Measurements from ENCODE around the gene TTYH3.

The TTYH3 gene

DNA sequence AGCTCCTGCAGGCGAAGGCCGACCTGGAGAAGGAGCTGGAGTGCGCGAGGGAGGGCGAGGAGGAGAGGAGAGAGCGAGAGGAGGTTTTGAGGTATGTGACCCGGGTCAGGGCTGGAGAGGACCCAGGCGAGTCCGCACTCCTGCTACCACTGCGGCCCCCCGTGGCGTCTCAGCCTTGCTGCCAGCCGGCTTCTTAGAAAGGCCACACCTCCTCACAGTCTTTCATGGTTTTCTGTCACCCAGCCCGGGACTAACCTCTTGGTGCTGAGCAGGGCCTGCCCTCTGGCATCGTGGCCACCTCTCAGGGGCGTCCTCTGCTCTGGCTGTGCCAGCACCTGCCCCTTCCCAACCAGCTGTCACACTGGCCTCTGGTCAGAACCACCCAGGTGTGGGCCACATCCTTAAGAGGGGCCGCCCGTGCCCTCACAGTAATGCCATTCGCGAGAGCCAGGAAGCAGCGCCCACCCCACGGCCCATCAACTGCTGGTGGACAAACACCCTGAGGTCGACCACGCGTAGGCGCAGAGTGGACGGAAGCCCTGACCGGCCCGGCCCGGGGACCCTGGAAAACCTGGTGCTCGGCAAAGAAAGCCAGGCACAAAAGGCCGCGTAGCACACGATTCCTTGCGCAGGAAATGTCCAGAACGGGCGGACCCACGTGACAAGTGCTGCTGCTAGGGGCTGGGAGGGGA is 38.6 kb upstream of the TTYH3 start:
- TF ChIP-seq FOXM1 (IDR thresholded peaks at IDR 0.05; ENCODE audit: borderline replicate concordance, low read depth), result no peak
- no peak for TF ChIP-seq NFIC (IDR thresholded peaks at IDR 0.05)
- TF ChIP-seq RAD21 (IDR thresholded peaks at IDR 0.05; ENCODE audit: low read depth), result no peak
- no peak for TF ChIP-seq EGR1 (IDR thresholded peaks at IDR 0.05)
- no peak for TF ChIP-seq YY1 (IDR thresholded peaks at IDR 0.05; ENCODE audit: low read depth)
- TF ChIP-seq CEBPB (IDR thresholded peaks at IDR 0.05), result no peak
- TF ChIP-seq, protein P1, sequence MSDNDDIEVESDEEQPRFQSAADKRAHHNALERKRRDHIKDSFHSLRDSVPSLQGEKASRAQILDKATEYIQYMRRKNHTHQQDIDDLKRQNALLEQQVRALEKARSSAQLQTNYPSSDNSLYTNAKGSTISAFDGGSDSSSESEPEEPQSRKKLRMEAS (IDR thresholded peaks at IDR 0.05), result no peak
- no peak for TF ChIP-seq EP300 (IDR thresholded peaks at IDR 0.05; ENCODE audit: borderline replicate concordance)
- TF ChIP-seq TCF12 (IDR thresholded peaks at IDR 0.05; ENCODE audit: low read depth), result no peak
- no peak for TF ChIP-seq TAF1 (IDR thresholded peaks at IDR 0.05; ENCODE audit: low read depth)
- no peak for TF ChIP-seq CREB1 (IDR thresholded peaks at IDR 0.05; ENCODE audit: low read depth)
- no peak for TF ChIP-seq TEAD4 (IDR thresholded peaks at IDR 0.05)
- TF ChIP-seq, protein P2, sequence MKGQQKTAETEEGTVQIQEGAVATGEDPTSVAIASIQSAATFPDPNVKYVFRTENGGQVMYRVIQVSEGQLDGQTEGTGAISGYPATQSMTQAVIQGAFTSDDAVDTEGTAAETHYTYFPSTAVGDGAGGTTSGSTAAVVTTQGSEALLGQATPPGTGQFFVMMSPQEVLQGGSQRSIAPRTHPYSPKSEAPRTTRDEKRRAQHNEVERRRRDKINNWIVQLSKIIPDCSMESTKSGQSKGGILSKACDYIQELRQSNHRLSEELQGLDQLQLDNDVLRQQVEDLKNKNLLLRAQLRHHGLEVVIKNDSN (IDR thresholded peaks at IDR 0.05), result no peak
- TF ChIP-seq, protein P3, sequence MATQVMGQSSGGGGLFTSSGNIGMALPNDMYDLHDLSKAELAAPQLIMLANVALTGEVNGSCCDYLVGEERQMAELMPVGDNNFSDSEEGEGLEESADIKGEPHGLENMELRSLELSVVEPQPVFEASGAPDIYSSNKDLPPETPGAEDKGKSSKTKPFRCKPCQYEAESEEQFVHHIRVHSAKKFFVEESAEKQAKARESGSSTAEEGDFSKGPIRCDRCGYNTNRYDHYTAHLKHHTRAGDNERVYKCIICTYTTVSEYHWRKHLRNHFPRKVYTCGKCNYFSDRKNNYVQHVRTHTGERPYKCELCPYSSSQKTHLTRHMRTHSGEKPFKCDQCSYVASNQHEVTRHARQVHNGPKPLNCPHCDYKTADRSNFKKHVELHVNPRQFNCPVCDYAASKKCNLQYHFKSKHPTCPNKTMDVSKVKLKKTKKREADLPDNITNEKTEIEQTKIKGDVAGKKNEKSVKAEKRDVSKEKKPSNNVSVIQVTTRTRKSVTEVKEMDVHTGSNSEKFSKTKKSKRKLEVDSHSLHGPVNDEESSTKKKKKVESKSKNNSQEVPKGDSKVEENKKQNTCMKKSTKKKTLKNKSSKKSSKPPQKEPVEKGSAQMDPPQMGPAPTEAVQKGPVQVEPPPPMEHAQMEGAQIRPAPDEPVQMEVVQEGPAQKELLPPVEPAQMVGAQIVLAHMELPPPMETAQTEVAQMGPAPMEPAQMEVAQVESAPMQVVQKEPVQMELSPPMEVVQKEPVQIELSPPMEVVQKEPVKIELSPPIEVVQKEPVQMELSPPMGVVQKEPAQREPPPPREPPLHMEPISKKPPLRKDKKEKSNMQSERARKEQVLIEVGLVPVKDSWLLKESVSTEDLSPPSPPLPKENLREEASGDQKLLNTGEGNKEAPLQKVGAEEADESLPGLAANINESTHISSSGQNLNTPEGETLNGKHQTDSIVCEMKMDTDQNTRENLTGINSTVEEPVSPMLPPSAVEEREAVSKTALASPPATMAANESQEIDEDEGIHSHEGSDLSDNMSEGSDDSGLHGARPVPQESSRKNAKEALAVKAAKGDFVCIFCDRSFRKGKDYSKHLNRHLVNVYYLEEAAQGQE (IDR thresholded peaks at IDR 0.05; ENCODE audit: low read depth), result no peak

DNA sequence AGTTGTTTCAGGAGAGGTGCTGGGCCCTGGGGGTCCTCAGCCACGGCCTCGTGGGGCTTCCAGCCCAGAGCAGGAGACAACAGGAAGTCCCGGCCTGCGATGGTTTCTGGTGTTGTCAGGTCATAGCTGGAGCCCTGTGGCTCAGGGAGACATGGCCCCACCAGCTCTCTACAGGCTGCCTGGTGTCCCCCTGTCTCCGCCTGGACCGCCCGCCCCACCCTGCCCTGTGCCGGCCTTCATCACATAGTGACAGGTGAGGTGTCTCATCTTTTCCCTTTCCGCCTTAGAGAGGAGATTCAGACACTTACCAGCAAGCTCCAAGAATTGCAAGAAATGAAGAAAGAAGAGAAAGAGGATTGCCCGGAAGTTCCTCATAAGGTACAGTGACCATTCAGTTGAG is 37.2 kb upstream of the TTYH3 start:
- no peak for TF ChIP-seq RAD21 (IDR thresholded peaks at IDR 0.05; ENCODE audit: low read depth)
- TF ChIP-seq, protein P2 (IDR thresholded peaks at IDR 0.05), result no peak
- no peak for TF ChIP-seq EP300 (IDR thresholded peaks at IDR 0.05; ENCODE audit: borderline replicate concordance)
- no peak for TF ChIP-seq TCF12 (IDR thresholded peaks at IDR 0.05; ENCODE audit: low read depth)
- no peak for TF ChIP-seq CEBPB (IDR thresholded peaks at IDR 0.05)
- TF ChIP-seq NFIC (IDR thresholded peaks at IDR 0.05), result no peak
- TF ChIP-seq, protein P1 (IDR thresholded peaks at IDR 0.05), result no peak
- TF ChIP-seq CREB1 (IDR thresholded peaks at IDR 0.05; ENCODE audit: low read depth), result no peak
- no peak for TF ChIP-seq YY1 (IDR thresholded peaks at IDR 0.05; ENCODE audit: low read depth)
- TF ChIP-seq, protein P3 (IDR thresholded peaks at IDR 0.05; ENCODE audit: low read depth), result no peak
- no peak for TF ChIP-seq FOXM1 (IDR thresholded peaks at IDR 0.05; ENCODE audit: borderline replicate concordance, low read depth)
- TF ChIP-seq TEAD4 (IDR thresholded peaks at IDR 0.05), result no peak
- TF ChIP-seq ZBTB7A (IDR thresholded peaks at IDR 0.05; ENCODE audit: low read depth), result no peak

DNA sequence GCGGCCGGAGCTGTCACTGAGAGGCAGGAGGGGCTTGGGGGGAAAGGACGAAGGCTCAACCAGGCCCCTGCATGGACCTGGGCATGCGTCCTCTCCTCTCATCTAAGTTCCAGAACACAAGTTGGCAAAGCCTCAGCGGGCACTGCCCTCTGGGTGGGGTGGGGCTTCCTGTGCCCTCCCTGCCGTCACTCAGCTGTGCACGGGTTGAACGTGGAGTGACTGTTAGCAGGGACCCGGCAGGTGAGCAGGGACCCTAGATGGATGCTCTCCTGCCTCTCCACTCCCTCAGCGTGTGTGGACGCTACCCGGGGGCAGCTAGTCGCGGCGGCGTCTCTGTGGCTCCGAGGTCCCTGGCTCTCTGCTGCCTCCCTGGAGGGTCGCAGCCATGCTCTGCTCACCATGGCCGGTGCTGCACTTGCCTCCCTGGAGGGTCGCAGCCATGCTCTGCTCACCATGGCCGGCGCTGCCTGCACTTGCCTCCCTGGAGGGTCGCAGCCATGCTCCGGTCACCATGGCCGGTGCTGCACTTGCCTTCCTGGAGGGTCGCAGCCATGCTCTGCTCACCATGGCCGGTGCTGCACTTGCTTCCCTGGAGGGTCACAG is 36.4 kb upstream of the TTYH3 start:
- TF ChIP-seq, protein P3 (IDR thresholded peaks at IDR 0.05; ENCODE audit: low read depth), result no peak
- TF ChIP-seq ZBTB7A (IDR thresholded peaks at IDR 0.05; ENCODE audit: low read depth) (no peak), EGR1 (IDR thresholded peaks at IDR 0.05) (no peak), CREB1 (IDR thresholded peaks at IDR 0.05; ENCODE audit: low read depth) (no peak), TEAD4 (IDR thresholded peaks at IDR 0.05) (no peak), YY1 (IDR thresholded peaks at IDR 0.05; ENCODE audit: low read depth) (no peak), TAF1 (IDR thresholded peaks at IDR 0.05; ENCODE audit: low read depth) (no peak), NFIC (IDR thresholded peaks at IDR 0.05) (no peak), EP300 (IDR thresholded peaks at IDR 0.05; ENCODE audit: borderline replicate concordance) (no peak), CEBPB (IDR thresholded peaks at IDR 0.05) (no peak), FOXM1 (IDR thresholded peaks at IDR 0.05; ENCODE audit: borderline replicate concordance, low read depth) (no peak), RAD21 (IDR thresholded peaks at IDR 0.05; ENCODE audit: low read depth) (no peak), TCF12 (IDR thresholded peaks at IDR 0.05; ENCODE audit: low read depth) (no peak)
- TF ChIP-seq, protein P2 (IDR thresholded peaks at IDR 0.05), result no peak
- TF ChIP-seq, protein P1 (IDR thresholded peaks at IDR 0.05), result no peak
